Neural cell (in vitro differentiated cells): Measurements from ENCODE around the gene DHTKD1.

ENCODE experiments used
- EP300 ChIP-seq: fragments of 450-650 bp; conservative IDR thresholded peaks from 2 replicates; pipeline ENCODE4 v1.6.1; 2014; ENCODE audit warnings: antibody characterized with exemption, mild to moderate bottlenecking, moderate library complexity; ENCODE audit not compliant: poor library complexity, severe bottlenecking
- EZH2 ChIP-seq: fragments of 200-600, 300-800 bp; shearing (Covaris generic), sonication (generic); IDR thresholded peaks from 2 replicates; pipeline ENCODE4 v1.6.1; 2014; ENCODE audit warnings: antibody characterized with exemption, low read length, borderline replicate concordance, mild to moderate bottlenecking; ENCODE audit not compliant: insufficient read depth, poor library complexity, severe bottlenecking
- POLR2AphosphoS5 ChIP-seq: IDR thresholded peaks from 2 replicates; pipeline ENCODE4 v1.6.1; 2012
- TAF1 ChIP-seq: IDR thresholded peaks from 2 replicates; pipeline ENCODE4 v1.6.1; 2012; ENCODE audit warnings: low read depth
- TF ChIP-seq, protein P1 (sequence below): fragments of 450-650 bp; IDR thresholded peaks from 2 replicates; pipeline ENCODE4 v1.5.1; 2014; ENCODE audit warnings: antibody characterized with exemption, mild to moderate bottlenecking, moderate library complexity; ENCODE audit not compliant: poor library complexity, severe bottlenecking

- TF ChIP-seq, protein P1, sequence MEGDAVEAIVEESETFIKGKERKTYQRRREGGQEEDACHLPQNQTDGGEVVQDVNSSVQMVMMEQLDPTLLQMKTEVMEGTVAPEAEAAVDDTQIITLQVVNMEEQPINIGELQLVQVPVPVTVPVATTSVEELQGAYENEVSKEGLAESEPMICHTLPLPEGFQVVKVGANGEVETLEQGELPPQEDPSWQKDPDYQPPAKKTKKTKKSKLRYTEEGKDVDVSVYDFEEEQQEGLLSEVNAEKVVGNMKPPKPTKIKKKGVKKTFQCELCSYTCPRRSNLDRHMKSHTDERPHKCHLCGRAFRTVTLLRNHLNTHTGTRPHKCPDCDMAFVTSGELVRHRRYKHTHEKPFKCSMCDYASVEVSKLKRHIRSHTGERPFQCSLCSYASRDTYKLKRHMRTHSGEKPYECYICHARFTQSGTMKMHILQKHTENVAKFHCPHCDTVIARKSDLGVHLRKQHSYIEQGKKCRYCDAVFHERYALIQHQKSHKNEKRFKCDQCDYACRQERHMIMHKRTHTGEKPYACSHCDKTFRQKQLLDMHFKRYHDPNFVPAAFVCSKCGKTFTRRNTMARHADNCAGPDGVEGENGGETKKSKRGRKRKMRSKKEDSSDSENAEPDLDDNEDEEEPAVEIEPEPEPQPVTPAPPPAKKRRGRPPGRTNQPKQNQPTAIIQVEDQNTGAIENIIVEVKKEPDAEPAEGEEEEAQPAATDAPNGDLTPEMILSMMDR = no peak
- TF ChIP-seq EZH2 (no peak), EP300 (no peak), TAF1 (no peak), POLR2AphosphoS5 (no peak)
These were observed 85.8 kb downstream of the DHTKD1 start for GRCh38 chr10:12154516-12154915.
